ENCODE data around the gene CDC42EP5.

The CDC42EP5 gene

GRCh38 chr19:54429545-54430227 lies 43.4 kb downstream of the CDC42EP5 start:
- H3K4me3 ChIP-seq (ENCODE audit: low read depth, low read length), result no peak overlapping the region
- in situ Hi-C loops (cut with HindIII; ENCODE audit: low sequenced_read_pairs), result no loop called here
- TF ChIP-seq CTCF (IDR thresholded peaks at IDR 0.05; ENCODE audit: low read depth, low read length, missing control alignments), result no peak
- no peak for DNase-seq (ENCODE audit: low read depth)

- in situ Hi-C loops (cut with HindIII; ENCODE audit: low sequenced_read_pairs), result no loop called here
- H3K4me3 ChIP-seq (ENCODE audit: low read depth, low read length), result no peak overlapping the region
- TF ChIP-seq CTCF (IDR thresholded peaks at IDR 0.05; ENCODE audit: low read depth, low read length, missing control alignments), result no peak
- no peak for DNase-seq (ENCODE audit: low read depth)
Observed at GRCh38 chr19:54429176-54429495, 44.0 kb downstream of the CDC42EP5 start.

- no peak for DNase-seq (ENCODE audit: low read depth)
- H3K4me3 ChIP-seq (ENCODE audit: low read depth, low read length), result no peak overlapping the region
- TF ChIP-seq CTCF (IDR thresholded peaks at IDR 0.05; ENCODE audit: low read depth, low read length, missing control alignments), result no peak
- in situ Hi-C loops (cut with HindIII; ENCODE audit: low sequenced_read_pairs), result no loop called here
Observed at GRCh38 chr19:54428323-54429175, 44.5 kb downstream of the CDC42EP5 start.

GRCh38 chr19:54427586-54427985 lies 45.5 kb downstream of the CDC42EP5 start:
- H3K4me3 ChIP-seq (ENCODE audit: low read depth, low read length), result no peak overlapping the region
- TF ChIP-seq CTCF (IDR thresholded peaks at IDR 0.05; ENCODE audit: low read depth, low read length, missing control alignments), result no peak
- in situ Hi-C loops (cut with HindIII; ENCODE audit: low sequenced_read_pairs), result no loop called here
- DNase-seq (ENCODE audit: low read depth), result no peak

GRCh38 chr19:54426291-54426931 lies 46.7 kb downstream of the CDC42EP5 start:
- H3K4me3 ChIP-seq (ENCODE audit: low read depth, low read length), result no peak overlapping the region
- in situ Hi-C loops (cut with HindIII; ENCODE audit: low sequenced_read_pairs), result no loop called here
- no peak for TF ChIP-seq CTCF (IDR thresholded peaks at IDR 0.05; ENCODE audit: low read depth, low read length, missing control alignments)
- no peak for DNase-seq (ENCODE audit: low read depth)

- no peak for DNase-seq (ENCODE audit: low read depth)
- H3K4me3 ChIP-seq (ENCODE audit: low read depth, low read length), result no peak overlapping the region
- in situ Hi-C loops (cut with HindIII; ENCODE audit: low sequenced_read_pairs), result no loop called here
- TF ChIP-seq CTCF (IDR thresholded peaks at IDR 0.05; ENCODE audit: low read depth, low read length, missing control alignments), result no peak
Observed at GRCh38 chr19:54425382-54425723, 47.7 kb downstream of the CDC42EP5 start.

All from astrocyte of the cerebellum (primary cell).